Activated naive CD4-positive, alpha-beta T cell treated with anti-CD3 and anti-CD28 coated beads, Interleukin-2, amount 10 ng/mL, durations not matched to agents 7 days and 5 days (primary cell): ENCODE measurements around the gene ZNF691.
"Not testable (repeated sequence)": the region's sequence is repeated elsewhere in the genome, so short reads cannot be mapped to it uniquely, and the experiment has no call there.

Source experiments
- CTCF ChIA-PET: fragments of 350-600 bp; sonication (Branson Sonifier 250); formaldehyde crosslinking; loops from one replicate; lab custom pipeline; 2021; ENCODE audit warnings: antibody characterized with exemption; lab: Charles Lee
- DNase-seq: peaks from one replicate; pipeline ENCODE4 v3.0.0-alpha.2; 2020
- H3K27ac Mint-ChIP-seq: one replicate; pipeline ENCODE4 v1.8.0; 2021; ENCODE audit warnings: mild to moderate bottlenecking, moderate library complexity, mixed read lengths
- H3K27me3 Mint-ChIP-seq: one replicate; pipeline ENCODE4 v1.8.0; 2021; ENCODE audit warnings: mild to moderate bottlenecking, mixed read lengths
- H3K36me3 Mint-ChIP-seq: one replicate; pipeline ENCODE4 v1.8.0; 2021; ENCODE audit warnings: mixed read lengths
- H3K4me1 Mint-ChIP-seq: one replicate; pipeline ENCODE4 v1.8.0; 2021; ENCODE audit warnings: mixed read lengths
- H3K4me3 Mint-ChIP-seq: one replicate; pipeline ENCODE4 v1.8.0; 2021; ENCODE audit warnings: mild to moderate bottlenecking, moderate library complexity, mixed read lengths
- H3K9me3 Mint-ChIP-seq: one replicate; pipeline ENCODE4 v1.8.0; 2021; ENCODE audit warnings: mixed read lengths

ZNF691 gene

GRCh38 chr1:42841440-42842147 lies 4.8 kb upstream of the ZNF691 start:
- Mint-ChIP-seq H3K27me3 (no peaks in the 10 kb centered on the region), H3K4me1 (peaks cover 7% of the 10 kb centered on the region), H3K4me3 (no peak overlapping the region), H3K9me3 (no peaks in the 10 kb centered on the region), H3K27ac (no peak overlapping the region), H3K36me3 (peaks cover 3% of the 10 kb centered on the region)
- CTCF ChIA-PET, result no interaction called here
- no peak for DNase-seq

- Mint-ChIP-seq H3K27ac (no peak overlapping the region), H3K9me3 (no peaks in the 10 kb centered on the region), H3K4me3 (no peak overlapping the region), H3K4me1 (peaks cover 28% of the 10 kb centered on the region), H3K27me3 (no peaks in the 10 kb centered on the region), H3K36me3 (peaks cover 7% of the 10 kb centered on the region)
- CTCF ChIA-PET, result interaction anchor here (0.8 kb wide), 1 partner anchor 82 kb away, joined by 5 read pairs; no protein-coding TSS in a partner anchor
- DNase-seq, result no peak
These were observed 1.7 kb upstream of the ZNF691 start for GRCh38 chr1:42844592-42845140.

- H3K4me3 Mint-ChIP-seq, result no peak overlapping the region
- H3K4me1 Mint-ChIP-seq, result peaks cover 29% of the 10 kb centered on the region
- DNase-seq, result no peak
- no peak overlapping the region for H3K27ac Mint-ChIP-seq
- CTCF ChIA-PET, result interaction anchor here (0.8 kb wide), 1 partner anchor 83 kb away, joined by 5 read pairs; no protein-coding TSS in a partner anchor
- H3K9me3 Mint-ChIP-seq, result no peaks in the 10 kb centered on the region
- H3K27me3 Mint-ChIP-seq, result no peaks in the 10 kb centered on the region
- H3K36me3 Mint-ChIP-seq, result peaks cover 10% of the 10 kb centered on the region
These were observed 1.2 kb upstream of the ZNF691 start for GRCh38 chr1:42845193-42845592.

GRCh38 chr1:42845866-42846256 lies 552 bp upstream of the ZNF691 start:
- H3K27me3 Mint-ChIP-seq, result no peaks in the 10 kb centered on the region
- peaks cover 2% of the 10 kb centered on the region for H3K9me3 Mint-ChIP-seq
- H3K4me1 Mint-ChIP-seq, result peaks cover 29% of the 10 kb centered on the region
- peak; percentile 26 for DNase-seq
- H3K36me3 Mint-ChIP-seq, result peaks cover 17% of the 10 kb centered on the region
- peak overlapping the region; percentile 88 for H3K4me3 Mint-ChIP-seq
- CTCF ChIA-PET, result interaction anchor here (1.2 to 3.1 kb wide), 5 partner anchors 25 to 228 kb away, joined by 3 to 16 read pairs (median 7); no protein-coding TSS in a partner anchor
- H3K27ac Mint-ChIP-seq, result no peak overlapping the region

GRCh38 chr1:42847111-42847595 lies 740 bp downstream of the ZNF691 start:
- H3K4me1 Mint-ChIP-seq, result peaks cover 29% of the 10 kb centered on the region
- H3K4me3 Mint-ChIP-seq, result peak overlapping the region; percentile 88
- peak; percentile 23 for DNase-seq
- peak overlapping the region; percentile 78 for H3K27ac Mint-ChIP-seq
- no peaks in the 10 kb centered on the region for H3K27me3 Mint-ChIP-seq
- CTCF ChIA-PET, result interaction anchor here (1.5 to 3.1 kb wide), 3 partner anchors 26 to 227 kb away, joined by 6 to 16 read pairs (median 7); no protein-coding TSS in a partner anchor
- peaks cover 2% of the 10 kb centered on the region for H3K9me3 Mint-ChIP-seq
- H3K36me3 Mint-ChIP-seq, result peaks cover 26% of the 10 kb centered on the region

GRCh38 chr1:42847721-42848460 lies 1.5 kb downstream of the ZNF691 start:
- CTCF ChIA-PET, result interaction anchor here (1.5 to 3.1 kb wide), 2 partner anchors 75 to 226 kb away, joined by 6 to 16 read pairs; no protein-coding TSS in a partner anchor
- Mint-ChIP-seq H3K4me3 (peak overlapping the region; percentile 88), H3K36me3 (peaks cover 33% of the 10 kb centered on the region), H3K27me3 (no peaks in the 10 kb centered on the region), H3K27ac (no peak overlapping the region), H3K4me1 (peaks cover 29% of the 10 kb centered on the region), H3K9me3 (peaks cover 2% of the 10 kb centered on the region)
- no peak for DNase-seq

- H3K4me3 Mint-ChIP-seq, result no peak overlapping the region
- peaks cover 33% of the 10 kb centered on the region for H3K36me3 Mint-ChIP-seq
- peaks cover 29% of the 10 kb centered on the region for H3K4me1 Mint-ChIP-seq
- peaks cover 2% of the 10 kb centered on the region for H3K9me3 Mint-ChIP-seq
- no peak for DNase-seq
- no peak overlapping the region for H3K27ac Mint-ChIP-seq
- CTCF ChIA-PET, result no interaction called here
- H3K27me3 Mint-ChIP-seq, result no peaks in the 10 kb centered on the region
These were observed 2.6 kb downstream of the ZNF691 start for GRCh38 chr1:42848823-42849537.

GRCh38 chr1:42849944-42850343 lies 3.5 kb downstream of the ZNF691 start:
- Mint-ChIP-seq H3K9me3 (peaks cover 2% of the 10 kb centered on the region), H3K36me3 (peaks cover 33% of the 10 kb centered on the region), H3K4me3 (no peak overlapping the region), H3K27me3 (no peaks in the 10 kb centered on the region), H3K27ac (no peak overlapping the region), H3K4me1 (peaks cover 29% of the 10 kb centered on the region)
- CTCF ChIA-PET, result no interaction called here
- no peak for DNase-seq

- Mint-ChIP-seq H3K4me1 (peaks cover 22% of the 10 kb centered on the region), H3K4me3 (no peak overlapping the region), H3K36me3 (peaks cover 33% of the 10 kb centered on the region), H3K27ac (no peak overlapping the region), H3K9me3 (peaks cover 2% of the 10 kb centered on the region), H3K27me3 (no peaks in the 10 kb centered on the region)
- DNase-seq, result no peak
- CTCF ChIA-PET, result no interaction called here
These were observed 5.0 kb downstream of the ZNF691 start for GRCh38 chr1:42851420-42851819.

- no peak for DNase-seq
- Mint-ChIP-seq H3K27me3 (no peaks in the 10 kb centered on the region), H3K4me1 (peaks cover 20% of the 10 kb centered on the region), H3K4me3 (no peak overlapping the region), H3K9me3 (peaks cover 2% of the 10 kb centered on the region), H3K36me3 (peaks cover 33% of the 10 kb centered on the region), H3K27ac (no peak overlapping the region)
- CTCF ChIA-PET, result no interaction called here
These were observed 5.7 kb downstream of the ZNF691 start for GRCh38 chr1:42851960-42852607.

GRCh38 chr1:42852608-42852980 lies 6.2 kb downstream of the ZNF691 start:
- Mint-ChIP-seq H3K27me3 (no peaks in the 10 kb centered on the region), H3K9me3 (peaks cover 2% of the 10 kb centered on the region), H3K4me1 (peaks cover 15% of the 10 kb centered on the region), H3K27ac (no peak overlapping the region), H3K4me3 (no peak overlapping the region), H3K36me3 (peaks cover 33% of the 10 kb centered on the region)
- CTCF ChIA-PET, result no interaction called here
- no peak for DNase-seq

- no peak overlapping the region for H3K4me3 Mint-ChIP-seq
- peaks cover 3% of the 10 kb centered on the region for H3K27me3 Mint-ChIP-seq
- H3K4me1 Mint-ChIP-seq, result peaks cover 8% of the 10 kb centered on the region
- H3K9me3 Mint-ChIP-seq, result peaks cover 2% of the 10 kb centered on the region
- H3K27ac Mint-ChIP-seq, result no peak overlapping the region
- DNase-seq, result no peak
- CTCF ChIA-PET, result no interaction called here
- peaks cover 35% of the 10 kb centered on the region for H3K36me3 Mint-ChIP-seq
These were observed 6.9 kb downstream of the ZNF691 start for GRCh38 chr1:42853116-42853884.

- peaks cover 14% of the 10 kb centered on the region for H3K36me3 Mint-ChIP-seq
- H3K27ac Mint-ChIP-seq, H3K4me1 Mint-ChIP-seq, CTCF ChIA-PET, H3K4me3 Mint-ChIP-seq, DNase-seq: not testable (repeated sequence)
- peaks cover 15% of the 10 kb centered on the region for H3K9me3 Mint-ChIP-seq
- H3K27me3 Mint-ChIP-seq, result peaks cover 16% of the 10 kb centered on the region
These were observed 10.1 kb downstream of the ZNF691 start for GRCh38 chr1:42856554-42856953.
